GM18505 (cell line): Measurements from ENCODE around the gene ETNPPL.

Source experiments
- ATAC-seq: cut with Tn5 transposase; IDR thresholded peaks from one replicate; pipeline ENCODE4 v1.9.1; 2021; ENCODE audit not compliant: unreplicated experiment
- POLR2A ChIP-seq: IDR thresholded peaks from 4 replicates; pipeline ENCODE4 v1.6.1; 2011; ENCODE audit warnings: borderline replicate concordance; ENCODE audit not compliant: insufficient read depth, insufficient read length; ENCODE audit errors: extremely low read depth

Gene ETNPPL

GRCh38 chr4:108703966-108704365, 58.9 kb downstream of the ETNPPL start:
- no peak for ATAC-seq
- no peak for TF ChIP-seq POLR2A

GRCh38 chr4:108703370-108703769, 59.5 kb downstream of the ETNPPL start:
- TF ChIP-seq POLR2A: no peak
- no peak for ATAC-seq

DNA sequence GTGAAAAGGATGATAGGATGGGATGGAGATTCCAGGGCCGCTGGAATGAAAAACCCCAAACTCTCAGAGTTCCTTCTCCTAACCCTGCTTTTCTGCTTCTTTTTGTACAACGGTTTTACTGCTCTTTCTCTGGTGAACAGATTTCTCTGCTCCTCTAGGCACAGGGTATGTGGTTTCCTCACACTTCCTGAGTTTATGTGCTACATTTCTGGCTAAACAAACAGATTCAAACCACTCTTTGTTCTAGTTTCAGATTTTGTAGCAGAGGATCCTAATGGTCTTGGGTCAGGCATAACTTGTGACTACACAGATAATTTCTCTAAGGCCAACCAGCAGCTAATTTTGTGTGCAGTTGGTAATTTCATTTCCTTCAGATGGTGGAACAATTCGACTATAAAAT, 59.9 kb downstream of the ETNPPL start:
- ATAC-seq: no peak
- no peak for TF ChIP-seq POLR2A

GRCh38 chr4:108700081-108700757, 62.6 kb downstream of the ETNPPL start:
- ATAC-seq: no peak
- no peak for TF ChIP-seq POLR2A

DNA sequence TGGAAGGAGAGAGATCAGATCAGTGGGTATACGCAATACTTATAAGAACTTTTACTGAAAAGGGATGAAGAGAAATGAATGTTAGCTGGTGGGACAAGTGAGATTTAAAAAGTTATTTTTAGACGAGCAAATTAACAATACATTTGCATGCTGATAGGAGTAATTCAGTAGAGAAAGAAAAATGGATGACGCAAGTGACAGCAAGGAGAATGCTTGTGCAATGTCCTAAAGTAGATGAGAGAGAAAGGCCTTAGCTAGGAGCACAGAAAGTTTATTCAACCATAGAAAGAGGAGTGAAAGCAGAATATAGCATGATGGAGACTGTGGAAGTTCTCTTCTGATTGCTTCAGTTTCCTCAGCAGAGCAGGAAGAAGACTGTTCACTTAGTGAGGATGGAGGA, 66.7 kb downstream of the ETNPPL start:
- ATAC-seq: no peak
- TF ChIP-seq POLR2A: no peak

GRCh38 chr4:108695062-108695461, 67.8 kb downstream of the ETNPPL start:
- no peak for TF ChIP-seq POLR2A
- ATAC-seq: no peak

- TF ChIP-seq POLR2A: no peak
- no peak for ATAC-seq
Measured at GRCh38 chr4:108694423-108694822, 68.4 kb downstream of the ETNPPL start.

DNA sequence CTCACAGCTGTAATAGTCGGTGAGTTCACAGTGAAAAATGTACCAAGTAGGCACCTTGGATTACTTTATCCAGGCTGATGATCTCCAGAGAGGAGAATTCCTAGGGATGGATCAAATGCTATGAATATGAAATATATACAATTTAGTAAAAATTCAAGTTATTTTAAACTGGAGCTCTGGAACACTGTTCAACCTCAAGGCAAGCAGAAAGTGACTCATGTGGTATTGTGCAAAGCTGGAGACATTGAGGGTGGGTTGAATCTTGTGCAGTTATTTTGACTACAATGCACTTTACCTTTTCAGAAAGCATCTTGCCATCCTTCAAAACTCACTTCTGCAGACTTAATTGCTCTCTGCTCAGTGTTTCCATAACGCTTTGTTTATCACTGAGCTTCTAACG, 69.0 kb downstream of the ETNPPL start:
- TF ChIP-seq POLR2A: no peak
- no peak for ATAC-seq

DNA sequence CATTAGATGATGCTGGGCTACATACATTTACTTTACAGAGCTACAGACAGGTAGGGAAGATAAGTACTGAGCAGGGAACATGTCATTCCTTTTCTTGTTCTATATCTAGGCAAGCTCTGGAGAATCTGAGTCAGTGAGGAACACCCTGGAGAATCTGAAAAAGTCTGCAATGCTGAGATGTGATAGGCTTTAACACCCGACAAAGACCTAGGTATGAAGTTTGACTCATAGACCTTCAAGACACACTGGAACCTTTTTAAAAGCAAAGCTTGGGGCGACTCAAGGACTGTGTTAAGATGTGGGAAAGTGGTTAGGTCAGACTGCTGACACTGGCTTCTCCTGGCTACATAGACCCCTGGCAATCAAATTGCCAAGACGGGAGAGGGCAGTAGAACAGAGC, 69.6 kb downstream of the ETNPPL start:
- no peak for TF ChIP-seq POLR2A
- ATAC-seq: no peak
